ENCODE data around the gene CCDC9.
A peak's percentile ranks its signal among the peaks of the same experiment; 100 is the strongest.

Gene CCDC9

DNA sequence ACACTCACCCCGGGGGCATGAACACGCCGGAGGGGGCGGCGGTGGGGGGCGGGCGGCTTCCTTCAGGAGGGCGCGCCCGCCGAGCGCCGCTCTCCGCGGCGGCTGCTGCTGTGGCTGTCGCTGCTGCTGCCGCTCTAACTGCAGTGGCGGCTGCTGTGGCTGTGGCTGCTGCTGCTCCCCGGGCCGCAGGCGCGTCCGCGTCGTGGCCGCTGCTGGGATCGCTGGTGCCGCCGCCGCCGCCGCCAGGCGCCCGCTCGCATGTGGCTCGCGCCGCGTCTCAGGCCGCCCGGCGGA is 25.5 kb upstream of the CCDC9 start, which contains the start of gene BBC3:
Gene BBC3 (minus strand): TSS at position 279 of the 294 bp plus-strand sequence. CDS start 2,768 bp downstream, outside the sequence.
- TF ChIP-seq, protein P1, sequence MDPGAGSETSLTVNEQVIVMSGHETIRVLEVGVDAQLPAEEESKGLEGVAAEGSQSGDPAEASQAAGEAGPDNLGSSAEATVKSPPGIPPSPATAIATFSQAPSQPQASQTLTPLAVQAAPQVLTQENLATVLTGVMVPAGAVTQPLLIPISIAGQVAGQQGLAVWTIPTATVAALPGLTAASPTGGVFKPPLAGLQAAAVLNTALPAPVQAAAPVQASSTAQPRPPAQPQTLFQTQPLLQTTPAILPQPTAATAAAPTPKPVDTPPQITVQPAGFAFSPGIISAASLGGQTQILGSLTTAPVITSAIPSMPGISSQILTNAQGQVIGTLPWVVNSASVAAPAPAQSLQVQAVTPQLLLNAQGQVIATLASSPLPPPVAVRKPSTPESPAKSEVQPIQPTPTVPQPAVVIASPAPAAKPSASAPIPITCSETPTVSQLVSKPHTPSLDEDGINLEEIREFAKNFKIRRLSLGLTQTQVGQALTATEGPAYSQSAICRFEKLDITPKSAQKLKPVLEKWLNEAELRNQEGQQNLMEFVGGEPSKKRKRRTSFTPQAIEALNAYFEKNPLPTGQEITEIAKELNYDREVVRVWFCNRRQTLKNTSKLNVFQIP (CRISPR knock-in tag; IDR thresholded peaks at IDR 0.05; ENCODE audit: borderline replicate concordance, low read depth) = no peak
- TF ChIP-seq, protein P2, sequence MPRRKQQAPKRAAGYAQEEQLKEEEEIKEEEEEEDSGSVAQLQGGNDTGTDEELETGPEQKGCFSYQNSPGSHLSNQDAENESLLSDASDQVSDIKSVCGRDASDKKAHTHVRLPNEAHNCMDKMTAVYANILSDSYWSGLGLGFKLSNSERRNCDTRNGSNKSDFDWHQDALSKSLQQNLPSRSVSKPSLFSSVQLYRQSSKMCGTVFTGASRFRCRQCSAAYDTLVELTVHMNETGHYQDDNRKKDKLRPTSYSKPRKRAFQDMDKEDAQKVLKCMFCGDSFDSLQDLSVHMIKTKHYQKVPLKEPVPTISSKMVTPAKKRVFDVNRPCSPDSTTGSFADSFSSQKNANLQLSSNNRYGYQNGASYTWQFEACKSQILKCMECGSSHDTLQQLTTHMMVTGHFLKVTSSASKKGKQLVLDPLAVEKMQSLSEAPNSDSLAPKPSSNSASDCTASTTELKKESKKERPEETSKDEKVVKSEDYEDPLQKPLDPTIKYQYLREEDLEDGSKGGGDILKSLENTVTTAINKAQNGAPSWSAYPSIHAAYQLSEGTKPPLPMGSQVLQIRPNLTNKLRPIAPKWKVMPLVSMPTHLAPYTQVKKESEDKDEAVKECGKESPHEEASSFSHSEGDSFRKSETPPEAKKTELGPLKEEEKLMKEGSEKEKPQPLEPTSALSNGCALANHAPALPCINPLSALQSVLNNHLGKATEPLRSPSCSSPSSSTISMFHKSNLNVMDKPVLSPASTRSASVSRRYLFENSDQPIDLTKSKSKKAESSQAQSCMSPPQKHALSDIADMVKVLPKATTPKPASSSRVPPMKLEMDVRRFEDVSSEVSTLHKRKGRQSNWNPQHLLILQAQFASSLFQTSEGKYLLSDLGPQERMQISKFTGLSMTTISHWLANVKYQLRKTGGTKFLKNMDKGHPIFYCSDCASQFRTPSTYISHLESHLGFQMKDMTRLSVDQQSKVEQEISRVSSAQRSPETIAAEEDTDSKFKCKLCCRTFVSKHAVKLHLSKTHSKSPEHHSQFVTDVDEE (CRISPR knock-in tag; IDR thresholded peaks at IDR 0.05) = no peak
- TF ChIP-seq TCF4 (CRISPR knock-in tag; IDR thresholded peaks at IDR 0.05; ENCODE audit: borderline replicate concordance) (no peak), ZNF8 (CRISPR knock-in tag; IDR thresholded peaks at IDR 0.05) (no peak), ZNF70 (CRISPR knock-in tag; IDR thresholded peaks at IDR 0.05) (no peak), ARNTL (CRISPR knock-in tag; IDR thresholded peaks at IDR 0.05; ENCODE audit: borderline replicate concordance, low read depth) (no peak), RARB (CRISPR knock-in tag; IDR thresholded peaks at IDR 0.05) (no peak), ESRRG (CRISPR knock-in tag; IDR thresholded peaks at IDR 0.05) (no peak), ZC3H10 (CRISPR knock-in tag; IDR thresholded peaks at IDR 0.05) (no peak), TOX (CRISPR knock-in tag; IDR thresholded peaks at IDR 0.05; ENCODE audit: borderline replicate concordance) (no peak), SNAI2 (CRISPR knock-in tag; IDR thresholded peaks at IDR 0.05) (no peak), BACH2 (CRISPR knock-in tag; IDR thresholded peaks at IDR 0.05; ENCODE audit: borderline replicate concordance) (no peak), PPARA (CRISPR knock-in tag; IDR thresholded peaks at IDR 0.05; ENCODE audit: borderline replicate concordance) (no peak), ISL1 (CRISPR knock-in tag; IDR thresholded peaks at IDR 0.05) (no peak), OSR1 (CRISPR knock-in tag; IDR thresholded peaks at IDR 0.05) (no peak), ZFP3 (CRISPR knock-in tag; IDR thresholded peaks at IDR 0.05) (no peak), ZFP30 (CRISPR knock-in tag; IDR thresholded peaks at IDR 0.05) (no peak)
- TF ChIP-seq, protein P3, sequence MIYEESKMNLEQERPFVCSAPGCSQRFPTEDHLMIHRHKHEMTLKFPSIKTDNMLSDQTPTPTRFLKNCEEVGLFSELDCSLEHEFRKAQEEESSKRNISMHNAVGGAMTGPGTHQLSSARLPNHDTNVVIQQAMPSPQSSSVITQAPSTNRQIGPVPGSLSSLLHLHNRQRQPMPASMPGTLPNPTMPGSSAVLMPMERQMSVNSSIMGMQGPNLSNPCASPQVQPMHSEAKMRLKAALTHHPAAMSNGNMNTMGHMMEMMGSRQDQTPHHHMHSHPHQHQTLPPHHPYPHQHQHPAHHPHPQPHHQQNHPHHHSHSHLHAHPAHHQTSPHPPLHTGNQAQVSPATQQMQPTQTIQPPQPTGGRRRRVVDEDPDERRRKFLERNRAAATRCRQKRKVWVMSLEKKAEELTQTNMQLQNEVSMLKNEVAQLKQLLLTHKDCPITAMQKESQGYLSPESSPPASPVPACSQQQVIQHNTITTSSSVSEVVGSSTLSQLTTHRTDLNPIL (CRISPR knock-in tag; IDR thresholded peaks at IDR 0.05; ENCODE audit: low read depth) = no peak
- TF ChIP-seq, protein P4, sequence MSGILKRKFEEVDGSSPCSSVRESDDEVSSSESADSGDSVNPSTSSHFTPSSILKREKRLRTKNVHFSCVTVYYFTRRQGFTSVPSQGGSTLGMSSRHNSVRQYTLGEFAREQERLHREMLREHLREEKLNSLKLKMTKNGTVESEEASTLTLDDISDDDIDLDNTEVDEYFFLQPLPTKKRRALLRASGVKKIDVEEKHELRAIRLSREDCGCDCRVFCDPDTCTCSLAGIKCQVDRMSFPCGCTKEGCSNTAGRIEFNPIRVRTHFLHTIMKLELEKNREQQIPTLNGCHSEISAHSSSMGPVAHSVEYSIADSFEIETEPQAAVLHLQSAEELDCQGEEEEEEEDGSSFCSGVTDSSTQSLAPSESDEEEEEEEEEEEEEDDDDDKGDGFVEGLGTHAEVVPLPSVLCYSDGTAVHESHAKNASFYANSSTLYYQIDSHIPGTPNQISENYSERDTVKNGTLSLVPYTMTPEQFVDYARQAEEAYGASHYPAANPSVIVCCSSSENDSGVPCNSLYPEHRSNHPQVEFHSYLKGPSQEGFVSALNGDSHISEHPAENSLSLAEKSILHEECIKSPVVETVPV (CRISPR knock-in tag; IDR thresholded peaks at IDR 0.05) = no peak
- TF ChIP-seq, protein P5, sequence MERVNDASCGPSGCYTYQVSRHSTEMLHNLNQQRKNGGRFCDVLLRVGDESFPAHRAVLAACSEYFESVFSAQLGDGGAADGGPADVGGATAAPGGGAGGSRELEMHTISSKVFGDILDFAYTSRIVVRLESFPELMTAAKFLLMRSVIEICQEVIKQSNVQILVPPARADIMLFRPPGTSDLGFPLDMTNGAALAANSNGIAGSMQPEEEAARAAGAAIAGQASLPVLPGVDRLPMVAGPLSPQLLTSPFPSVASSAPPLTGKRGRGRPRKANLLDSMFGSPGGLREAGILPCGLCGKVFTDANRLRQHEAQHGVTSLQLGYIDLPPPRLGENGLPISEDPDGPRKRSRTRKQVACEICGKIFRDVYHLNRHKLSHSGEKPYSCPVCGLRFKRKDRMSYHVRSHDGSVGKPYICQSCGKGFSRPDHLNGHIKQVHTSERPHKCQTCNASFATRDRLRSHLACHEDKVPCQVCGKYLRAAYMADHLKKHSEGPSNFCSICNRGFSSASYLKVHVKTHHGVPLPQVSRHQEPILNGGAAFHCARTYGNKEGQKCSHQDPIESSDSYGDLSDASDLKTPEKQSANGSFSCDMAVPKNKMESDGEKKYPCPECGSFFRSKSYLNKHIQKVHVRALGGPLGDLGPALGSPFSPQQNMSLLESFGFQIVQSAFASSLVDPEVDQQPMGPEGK (CRISPR knock-in tag; IDR thresholded peaks at IDR 0.05; ENCODE audit: borderline replicate concordance) = no peak
- no peak for ATAC-seq

DNA sequence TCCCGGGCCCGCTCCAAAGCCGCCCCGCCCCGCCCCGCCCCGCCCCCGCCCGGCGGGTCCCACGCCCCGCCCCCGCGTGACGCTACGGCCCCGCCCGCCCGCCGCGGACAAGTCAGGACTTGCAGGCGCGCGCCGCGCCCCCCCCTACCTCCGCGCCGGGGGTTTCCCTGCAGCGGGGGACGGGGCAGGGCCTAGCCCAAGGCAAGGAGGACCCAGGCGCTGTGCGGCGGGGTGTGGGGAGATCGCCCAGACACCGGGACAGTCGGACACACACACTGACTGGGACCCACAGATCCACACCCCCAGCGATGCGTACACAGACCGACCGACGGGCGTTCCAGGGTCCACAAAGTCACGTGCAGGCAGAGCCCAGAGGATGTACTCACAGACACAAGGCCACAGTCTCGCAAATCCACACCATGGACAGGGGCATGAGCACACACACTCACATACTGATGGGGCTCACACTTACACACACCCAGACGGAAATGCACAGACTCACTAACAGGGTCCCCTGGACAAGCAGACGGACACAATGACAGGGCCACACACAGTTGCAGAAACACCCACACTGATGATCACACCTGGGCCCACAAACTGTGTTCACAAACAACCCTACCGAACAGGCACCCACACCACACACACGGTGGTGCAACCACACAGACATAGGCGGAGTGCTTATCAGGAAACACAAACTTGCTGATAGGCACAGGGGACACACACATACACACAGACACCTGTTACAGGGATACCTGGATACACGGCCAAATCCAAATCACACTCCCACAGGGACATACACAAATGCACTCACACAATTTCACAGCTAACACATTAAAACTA is 24.9 kb upstream of the CCDC9 start:
- TF ChIP-seq ZFP3 (CRISPR knock-in tag; IDR thresholded peaks at IDR 0.05) = peak; percentile 64; the same call in 1 of the 2 replicates
- TF ChIP-seq ZNF70 (CRISPR knock-in tag; IDR thresholded peaks at IDR 0.05) = no peak
- TF ChIP-seq ESRRG (CRISPR knock-in tag; IDR thresholded peaks at IDR 0.05) = no peak
- TF ChIP-seq, protein P3 (CRISPR knock-in tag; IDR thresholded peaks at IDR 0.05; ENCODE audit: low read depth) = no peak
- TF ChIP-seq, protein P1 (CRISPR knock-in tag; IDR thresholded peaks at IDR 0.05; ENCODE audit: borderline replicate concordance, low read depth) = no peak
- no peak for TF ChIP-seq TOX (CRISPR knock-in tag; IDR thresholded peaks at IDR 0.05; ENCODE audit: borderline replicate concordance)
- TF ChIP-seq CSDC2 (CRISPR knock-in tag; IDR thresholded peaks at IDR 0.05) = peak; percentile 87
- TF ChIP-seq, protein P5 (CRISPR knock-in tag; IDR thresholded peaks at IDR 0.05; ENCODE audit: borderline replicate concordance) = no peak
- ATAC-seq = peak; percentile 32

Measured in SK-N-SH treated with all-trans-retinoic acid at 6 μM for 48 hours (cell line).